OCI-LY1 (cell line): ENCODE measurements around the gene PXN.

Experiments
- EZH2 ChIP-seq: fragments of 200-600 bp; sonication (generic), shearing (Covaris generic); IDR thresholded peaks from 2 replicates; pipeline ENCODE4 v1.8.0; 2017; ENCODE audit warnings: borderline replicate concordance, mixed run types, mild to moderate bottlenecking, antibody characterized with exemption, low read length, moderate library complexity, mixed read lengths
- TF ChIP-seq, protein P1 (sequence below): fragments of 200-600 bp; sonication (generic), shearing (Covaris generic); IDR thresholded peaks from 2 replicates; pipeline ENCODE4 v1.5.1; 2017; ENCODE audit warnings: mild to moderate bottlenecking, antibody characterized with exemption, low read length, moderate library complexity, mixed read lengths

DNA sequence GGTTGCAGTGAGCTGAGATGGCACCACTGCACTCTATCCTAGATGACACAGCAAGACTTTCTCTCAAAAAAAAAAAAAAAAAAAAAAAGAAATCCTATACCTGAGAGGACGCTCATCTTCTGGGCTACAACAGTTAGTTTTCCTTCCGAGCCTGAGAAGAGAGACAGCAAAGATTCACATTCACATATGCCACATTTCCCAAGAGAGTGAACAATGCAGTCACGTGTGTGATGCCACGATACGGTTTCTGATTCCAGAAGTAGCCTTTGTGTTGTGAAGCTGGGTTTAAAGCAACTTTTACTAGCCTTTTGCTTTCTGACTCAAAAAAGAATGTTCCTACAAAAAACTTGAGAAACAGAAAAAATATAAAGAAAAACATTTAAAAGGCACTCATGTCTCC is 90.5 kb downstream of the PXN start:
- TF ChIP-seq, protein P1, sequence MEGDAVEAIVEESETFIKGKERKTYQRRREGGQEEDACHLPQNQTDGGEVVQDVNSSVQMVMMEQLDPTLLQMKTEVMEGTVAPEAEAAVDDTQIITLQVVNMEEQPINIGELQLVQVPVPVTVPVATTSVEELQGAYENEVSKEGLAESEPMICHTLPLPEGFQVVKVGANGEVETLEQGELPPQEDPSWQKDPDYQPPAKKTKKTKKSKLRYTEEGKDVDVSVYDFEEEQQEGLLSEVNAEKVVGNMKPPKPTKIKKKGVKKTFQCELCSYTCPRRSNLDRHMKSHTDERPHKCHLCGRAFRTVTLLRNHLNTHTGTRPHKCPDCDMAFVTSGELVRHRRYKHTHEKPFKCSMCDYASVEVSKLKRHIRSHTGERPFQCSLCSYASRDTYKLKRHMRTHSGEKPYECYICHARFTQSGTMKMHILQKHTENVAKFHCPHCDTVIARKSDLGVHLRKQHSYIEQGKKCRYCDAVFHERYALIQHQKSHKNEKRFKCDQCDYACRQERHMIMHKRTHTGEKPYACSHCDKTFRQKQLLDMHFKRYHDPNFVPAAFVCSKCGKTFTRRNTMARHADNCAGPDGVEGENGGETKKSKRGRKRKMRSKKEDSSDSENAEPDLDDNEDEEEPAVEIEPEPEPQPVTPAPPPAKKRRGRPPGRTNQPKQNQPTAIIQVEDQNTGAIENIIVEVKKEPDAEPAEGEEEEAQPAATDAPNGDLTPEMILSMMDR: no peak
- TF ChIP-seq EZH2: no peak
